HEK293T (cell line): Measurements from ENCODE around the gene ITGB3.

Experiments used
- ARNT ChIP-seq: fragments of 450-650 bp; IDR thresholded peaks from 2 replicates; pipeline ENCODE4 v1.6.1; 2017; ENCODE audit warnings: mild to moderate bottlenecking
- BHLHE40 ChIP-seq: fragments of 450-650 bp; IDR thresholded peaks from 2 replicates; pipeline ENCODE4 v1.6.1; 2016; ENCODE audit warnings: mild to moderate bottlenecking, moderate library complexity, borderline replicate concordance
- ELF4 ChIP-seq: fragments of 450-650 bp; IDR thresholded peaks from 2 replicates; pipeline ENCODE4 v1.6.1; 2017; ENCODE audit warnings: antibody characterized with exemption
- FOXA1 ChIP-seq: fragments of 450-650 bp; IDR thresholded peaks from 2 replicates; pipeline ENCODE4 v1.6.1; 2016; ENCODE audit warnings: mild to moderate bottlenecking
- FOXK2 ChIP-seq: fragments of 450-650 bp; IDR thresholded peaks from 2 replicates; pipeline ENCODE4 v1.6.1; 2016; ENCODE audit warnings: mild to moderate bottlenecking
- HDGF ChIP-seq: fragments of 450-650 bp; IDR thresholded peaks from 2 replicates; pipeline ENCODE4 v1.6.1; 2017; ENCODE audit warnings: antibody characterized with exemption, borderline replicate concordance
- SUZ12 ChIP-seq: fragments of 450-650 bp; IDR thresholded peaks from 2 replicates; pipeline ENCODE4 v1.6.1; 2016; ENCODE audit warnings: mild to moderate bottlenecking

DNA sequence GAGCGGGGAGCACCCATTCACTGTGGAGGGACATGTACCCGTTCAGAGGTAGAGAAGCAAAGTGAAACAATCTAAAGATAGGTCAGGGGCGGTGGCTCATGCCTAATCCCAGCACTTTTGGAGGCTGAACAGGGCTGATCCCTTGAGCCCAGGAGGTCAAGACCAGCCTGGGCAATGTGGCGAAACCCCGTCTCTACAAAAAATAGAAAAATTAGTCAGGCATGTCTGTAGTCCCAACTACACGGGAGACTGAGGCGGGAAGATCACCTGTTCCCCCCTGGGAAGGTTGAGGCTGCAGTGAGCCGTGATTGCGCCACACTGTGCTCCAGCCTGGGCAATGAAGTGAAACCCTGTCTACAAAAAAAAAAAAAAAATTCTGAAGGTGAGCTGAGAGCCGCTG, 22.8 kb upstream of the ITGB3 start:
- TF ChIP-seq SUZ12 (no peak), FOXK2 (no peak), FOXA1 (no peak), BHLHE40 (no peak), ELF4 (no peak), ARNT (no peak), HDGF (no peak)
